Effector CD4-positive, alpha-beta T cell (primary cell): ENCODE results near the gene DDX54.

Experiments used
- DNase-seq: peaks from one replicate; pipeline ENCODE4 v3.0.0-alpha.2; 2020

The DDX54 gene

DNA sequence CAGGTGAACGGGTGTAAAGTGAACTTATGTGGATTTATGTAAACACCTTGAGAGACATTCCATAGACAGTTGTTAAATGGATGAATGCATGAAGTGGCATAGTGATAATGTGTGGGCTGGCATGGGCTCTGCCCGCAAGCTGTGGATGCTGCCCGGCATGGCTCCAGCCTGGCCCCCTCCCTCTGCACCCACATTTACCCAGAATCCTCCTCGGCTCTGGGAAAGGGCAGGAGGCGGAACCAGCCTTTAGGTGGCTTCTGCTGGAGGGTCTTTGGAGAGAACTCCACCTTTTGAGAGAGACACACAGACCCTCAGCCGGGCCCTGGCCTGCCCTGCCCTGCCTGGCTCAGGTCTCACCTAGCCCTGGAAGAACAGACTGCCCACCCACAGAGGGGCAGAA lies 68.4 kb downstream of the DDX54 start:
- DNase-seq, result no peak

DNA sequence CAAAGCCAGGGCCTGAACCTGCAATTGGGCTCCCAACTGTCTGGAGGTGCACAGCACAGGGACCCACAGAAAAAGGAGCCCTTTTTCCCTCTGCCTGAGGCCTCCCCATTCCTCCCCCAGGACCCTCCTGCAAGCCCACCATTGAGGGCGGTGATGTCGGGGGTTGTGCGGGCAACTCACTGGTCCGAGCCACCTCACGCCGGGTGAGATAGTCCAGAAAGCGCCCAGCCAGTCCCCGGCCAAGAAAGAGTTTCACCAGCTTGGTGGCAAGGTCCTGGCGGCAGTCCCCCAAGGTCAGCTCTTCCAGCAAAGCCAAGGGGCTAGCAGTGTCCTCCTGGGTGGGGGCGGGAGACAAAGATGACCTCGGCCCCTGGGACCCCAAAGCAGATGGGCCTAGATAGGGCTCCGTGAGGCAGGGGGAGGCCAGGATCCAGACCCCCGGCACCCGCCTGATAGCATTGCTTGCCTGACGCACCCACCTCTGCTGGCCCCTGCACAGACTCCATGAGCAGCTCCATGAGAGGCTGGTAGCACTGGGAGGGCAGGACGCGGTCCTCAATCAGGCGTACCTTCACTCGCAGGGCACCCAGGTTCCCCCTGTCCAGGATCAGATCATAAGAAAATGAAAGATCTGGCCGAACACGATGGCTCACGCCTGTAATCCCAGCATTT lies 69.7 kb downstream of the DDX54 start:
- DNase-seq, result no peak

DNA sequence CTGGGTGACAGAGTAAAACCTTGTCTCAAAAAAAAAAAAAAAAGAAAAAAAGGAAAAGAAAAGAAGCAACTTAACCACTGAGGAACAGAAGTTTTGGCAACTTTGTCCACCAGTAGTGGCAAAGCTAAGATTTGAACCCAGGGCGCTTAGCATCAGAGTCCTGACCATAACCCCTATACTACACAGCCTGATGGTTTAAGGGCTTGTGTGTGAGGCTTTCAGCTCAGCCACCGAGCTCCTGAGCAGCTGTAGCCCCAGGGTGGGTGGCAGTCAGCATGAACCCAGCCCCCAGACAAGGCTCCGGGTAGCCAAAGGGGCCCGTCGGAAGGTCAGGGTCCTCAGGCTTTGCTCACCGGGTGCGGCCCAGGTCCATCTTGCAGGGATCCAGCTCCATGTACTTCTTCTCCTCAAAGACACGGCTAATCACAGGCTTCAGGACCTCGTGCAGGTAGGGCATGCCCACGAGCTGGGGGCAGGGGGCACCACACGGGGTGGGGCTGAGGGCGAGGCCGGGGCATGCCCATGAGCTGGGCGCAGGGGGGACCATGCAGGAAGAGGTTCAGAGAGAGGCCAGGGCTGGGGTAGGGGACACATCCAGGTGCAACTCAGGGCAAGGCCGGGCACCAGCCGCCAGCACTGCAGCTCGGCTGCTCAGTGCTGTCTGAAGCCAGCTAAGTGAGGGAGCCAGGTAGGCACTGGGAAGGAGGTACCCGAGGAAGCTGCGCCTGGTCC lies 70.7 kb downstream of the DDX54 start:
- no peak for DNase-seq

DNA sequence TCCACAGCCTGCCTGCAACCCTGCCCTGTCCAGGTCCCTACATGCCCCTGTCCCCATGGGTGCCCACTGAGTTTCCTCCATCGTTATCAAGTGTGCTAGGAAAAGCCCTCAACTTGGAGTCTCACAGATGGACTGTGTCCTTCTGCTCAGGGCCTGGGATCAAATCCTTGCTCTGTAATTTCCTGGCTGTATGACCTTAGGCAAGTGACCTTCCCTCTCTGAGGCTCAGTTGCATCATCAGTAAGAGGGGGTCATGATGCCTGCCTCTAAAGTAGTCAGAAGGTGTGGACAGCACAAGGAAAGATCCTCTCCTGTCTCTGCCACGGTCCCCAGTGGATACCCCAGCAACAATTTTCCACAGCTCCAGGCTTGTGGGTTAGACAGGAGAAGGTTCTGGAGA lies 71.9 kb downstream of the DDX54 start:
- DNase-seq, result no peak

DNA sequence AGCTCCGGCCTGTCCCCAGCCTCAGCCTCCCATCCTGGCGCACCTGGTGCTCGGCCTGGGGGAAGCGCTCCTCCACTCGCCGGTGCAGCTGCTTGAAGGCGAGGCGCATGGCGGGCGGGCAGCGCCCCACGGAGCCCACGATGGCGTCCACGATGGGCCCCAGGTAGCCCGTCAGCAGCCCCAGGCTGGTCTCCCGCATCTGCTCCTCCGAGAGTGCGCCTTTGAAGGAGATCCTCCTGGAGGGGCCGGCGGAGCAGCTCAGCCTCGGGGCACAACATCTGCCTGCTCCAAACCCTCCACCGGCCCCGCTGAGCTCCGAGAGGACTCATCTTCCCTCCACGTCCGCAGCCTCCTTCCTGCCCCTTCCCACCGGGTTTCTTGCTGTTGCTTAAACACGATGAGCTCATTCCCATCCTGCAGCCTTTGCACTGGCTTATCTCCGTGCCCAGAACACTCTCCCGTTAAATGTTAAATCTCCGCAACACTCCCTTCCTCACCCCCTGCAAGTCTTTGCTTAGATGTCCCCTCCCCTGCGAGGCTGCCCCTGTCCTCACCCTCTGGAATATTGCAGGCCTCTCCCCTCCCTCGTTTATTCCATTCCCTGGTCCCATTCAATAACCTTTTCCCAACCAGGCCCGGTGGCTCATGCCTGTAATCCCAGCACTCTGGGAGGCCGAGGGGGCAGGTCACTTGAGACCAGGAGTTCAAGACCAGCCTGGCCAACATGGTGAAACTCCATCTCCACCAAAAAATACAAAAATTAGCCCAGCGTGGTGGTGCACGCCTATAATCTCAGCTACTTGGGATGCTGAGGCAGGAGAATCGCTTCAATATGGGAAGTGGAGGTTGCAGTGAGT lies 73.0 kb downstream of the DDX54 start:
- no peak for DNase-seq

DNA sequence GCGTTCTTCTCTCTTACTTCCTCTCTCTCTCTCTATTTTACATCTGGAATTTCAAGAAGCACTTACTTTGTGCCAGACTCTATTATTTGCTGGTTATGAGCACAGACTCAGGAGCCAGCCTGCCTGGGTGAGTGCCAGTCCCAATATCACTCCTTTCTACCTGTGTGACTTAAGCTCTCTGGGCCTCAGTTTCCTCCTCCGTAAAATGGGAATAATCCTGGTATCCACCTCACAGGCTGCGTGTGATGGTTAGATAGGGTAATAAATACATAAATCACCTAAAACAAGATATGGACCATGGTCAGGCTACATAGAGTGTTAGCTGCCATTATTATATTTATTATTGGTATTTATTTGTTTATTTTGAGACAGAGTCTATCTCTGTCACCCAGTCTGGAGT lies 74.0 kb downstream of the DDX54 start:
- DNase-seq, result no peak

DNA sequence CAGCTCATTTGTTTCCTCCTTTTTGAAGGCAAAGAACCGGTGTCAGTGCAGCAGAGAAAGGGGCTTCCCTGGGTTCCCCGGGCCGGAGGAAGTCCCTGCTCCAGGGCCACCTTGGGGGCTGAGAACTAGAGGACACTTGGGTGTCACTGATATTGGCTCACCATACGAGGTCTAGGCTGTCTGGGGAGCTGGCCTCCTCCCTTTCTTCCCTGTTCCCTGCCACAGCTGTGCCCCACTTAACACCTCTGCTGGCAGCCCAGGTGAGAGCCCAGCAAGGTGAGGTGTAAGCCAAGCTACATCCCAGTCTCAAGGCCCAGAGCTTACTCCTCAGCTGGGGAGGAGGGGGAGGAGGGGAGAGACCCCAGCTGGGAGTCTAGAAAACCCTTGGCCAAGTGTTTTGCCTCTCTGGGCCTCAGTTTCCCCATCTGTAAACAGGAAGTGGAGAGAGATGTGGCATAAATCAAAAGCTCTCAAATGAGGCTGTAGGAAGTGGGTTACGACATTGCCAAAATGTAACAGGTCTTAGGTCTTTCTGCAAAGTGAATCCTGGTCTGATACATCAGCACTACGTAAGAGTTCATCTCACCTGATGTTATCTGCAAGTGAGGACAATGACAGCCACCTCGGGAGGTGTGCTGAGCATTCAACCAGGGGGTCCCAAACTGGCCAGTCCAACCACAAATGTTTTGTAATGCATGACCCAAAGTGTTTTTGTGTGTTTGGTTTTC lies 75.2 kb downstream of the DDX54 start:
- no peak for DNase-seq

DNA sequence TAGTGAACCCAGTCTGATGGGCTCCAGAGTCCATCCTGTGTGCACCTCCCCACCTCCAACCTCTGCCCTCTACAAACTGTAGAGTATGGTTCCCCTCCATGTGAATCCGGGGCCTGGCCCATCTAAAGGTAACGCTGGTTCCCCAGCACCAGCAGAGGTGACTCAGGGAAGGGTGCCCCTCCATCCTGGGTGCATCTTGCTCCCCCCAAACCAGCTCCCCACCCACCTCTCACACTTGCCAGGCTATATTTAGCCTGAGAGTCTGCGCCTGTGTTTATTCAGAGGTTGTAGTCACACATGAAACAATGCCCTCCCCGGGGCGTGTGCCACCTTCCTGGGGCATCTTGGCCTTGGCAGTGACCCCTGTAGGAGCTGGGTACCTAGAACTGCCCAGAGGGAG lies 75.9 kb downstream of the DDX54 start:
- no peak for DNase-seq

DNA sequence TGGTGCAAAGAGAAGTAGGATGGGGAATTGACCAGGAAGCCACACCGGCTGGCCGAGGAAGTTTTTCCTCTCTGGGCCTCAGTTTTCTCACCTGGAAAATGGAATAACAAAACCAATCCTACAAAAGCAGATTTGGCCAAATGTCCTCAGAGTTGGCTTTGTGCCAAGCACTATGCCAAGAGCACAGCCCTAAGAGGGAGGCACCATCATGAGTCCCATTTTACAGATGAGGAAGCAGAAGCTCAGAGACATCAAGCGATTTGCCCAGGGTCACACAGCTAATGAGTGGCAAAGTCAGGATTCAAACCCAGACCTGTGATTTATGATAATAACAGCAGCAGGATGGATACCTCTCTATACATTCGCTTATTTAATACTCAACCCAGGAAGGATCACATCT lies 77.0 kb downstream of the DDX54 start:
- no peak for DNase-seq
